ENCODE results near the gene CDADC1. TPM values are rescaled to one million over a fixed set of nuclear protein-coding genes. Genes with fewer than 3 reads are reported as not detected.
A peak's percentile ranks its signal among the peaks of the same experiment; 100 is the strongest.

CDADC1 gene
- total and polyA plus RNA-seq, 5 donors from 2014 or later = 8.7 to 16.7 (median 10.9) TPM

- Mint-ChIP-seq H3K9me3 (peaks cover 0 to 9% (median 0%) of the 10 kb centered on the region in 7 donors), H3K27ac (peak overlapping the region; percentile 71 to 84 (median 72)), H3K4me1 (peaks cover 0 to 36% (median 17%) of the 10 kb centered on the region in 4 donors), H3K36me3 (peaks cover 6% of the 10 kb centered on the region), H3K27me3 (peaks cover 33% of the 10 kb centered on the region), H3K4me3 (peak overlapping the region in 2 of 4 donors; percentile 15 to 45)
- peak; percentile 85 to 87 for ATAC-seq (ENCODE audit: low read depth in 2 of 2)
- no peak overlapping the region for H3K4me3 ChIP-seq (ENCODE audit: low read depth, low read length)
- peaks cover 9% of the 10 kb centered on the region for H3K27me3 ChIP-seq (ENCODE audit: control insufficient read depth, insufficient read depth, low read length)
- peaks cover 13% of the 10 kb centered on the region for H3K4me1 ChIP-seq (ENCODE audit: control insufficient read depth, insufficient read depth, low read length, poor library complexity, severe bottlenecking)
- H3K9me3 ChIP-seq (ENCODE audit: control insufficient read depth in 2 of 2, low read length in 2 of 2) = no peaks in the 10 kb centered on the region
- peak in 2 of 3 donors; percentile 41 to 88 for DNase-seq
- H3K27ac ChIP-seq (ENCODE audit: insufficient read depth, low read length, poor library complexity, severe bottlenecking) = no peak overlapping the region
- H3K36me3 ChIP-seq (ENCODE audit: control insufficient read depth, insufficient read depth, low read length) = no peaks in the 10 kb centered on the region
Measured at GRCh38 chr13:49214917-49215376, 32.8 kb upstream of the CDADC1 start.

- Mint-ChIP-seq H3K27ac (no peak overlapping the region), H3K36me3 (peaks cover 6% of the 10 kb centered on the region), H3K4me3 (peak overlapping the region in 1 of 4 donors; percentile 7), H3K4me1 (peaks cover under 1 to 43% (median 18%) of the 10 kb centered on the region in 4 donors), H3K9me3 (peaks cover 0 to 9% (median 0%) of the 10 kb centered on the region in 7 donors), H3K27me3 (peaks cover 36% of the 10 kb centered on the region)
- peaks cover 18% of the 10 kb centered on the region for H3K4me1 ChIP-seq (ENCODE audit: control insufficient read depth, insufficient read depth, low read length, poor library complexity, severe bottlenecking)
- no peak overlapping the region for H3K27ac ChIP-seq (ENCODE audit: insufficient read depth, low read length, poor library complexity, severe bottlenecking)
- no peaks in the 10 kb centered on the region for H3K36me3 ChIP-seq (ENCODE audit: control insufficient read depth, insufficient read depth, low read length)
- DNase-seq (no peak), ATAC-seq (ENCODE audit: low read depth in 2 of 2) (no peak)
- no peaks in the 10 kb centered on the region for H3K9me3 ChIP-seq (ENCODE audit: control insufficient read depth in 2 of 2, low read length in 2 of 2)
- no peak overlapping the region for H3K4me3 ChIP-seq (ENCODE audit: low read depth, low read length)
- peaks cover 9% of the 10 kb centered on the region for H3K27me3 ChIP-seq (ENCODE audit: control insufficient read depth, insufficient read depth, low read length)
Measured at GRCh38 chr13:49216334-49216733, 31.4 kb upstream of the CDADC1 start.

GRCh38 chr13:49217962-49218492 is 29.7 kb upstream of the CDADC1 start:
- H3K9me3 ChIP-seq (ENCODE audit: control insufficient read depth in 2 of 2, low read length in 2 of 2) = no peaks in the 10 kb centered on the region
- H3K27ac Mint-ChIP-seq = peak overlapping the region in 1 of 3 donors; percentile 48
- peaks cover 25% of the 10 kb centered on the region for H3K27me3 ChIP-seq (ENCODE audit: control insufficient read depth, insufficient read depth, low read length)
- peaks cover 6% of the 10 kb centered on the region for H3K36me3 Mint-ChIP-seq
- H3K4me3 Mint-ChIP-seq = peak overlapping the region in 3 of 4 donors; percentile 32 to 63 (median 42)
- ATAC-seq (ENCODE audit: low read depth in 2 of 2) (no peak), DNase-seq (no peak)
- H3K27ac ChIP-seq (ENCODE audit: insufficient read depth, low read length, poor library complexity, severe bottlenecking) = no peak overlapping the region
- peaks cover 18% of the 10 kb centered on the region for H3K4me1 ChIP-seq (ENCODE audit: control insufficient read depth, insufficient read depth, low read length, poor library complexity, severe bottlenecking)
- no peaks in the 10 kb centered on the region for H3K36me3 ChIP-seq (ENCODE audit: control insufficient read depth, insufficient read depth, low read length)
- H3K27me3 Mint-ChIP-seq = peaks cover 53% of the 10 kb centered on the region
- peaks cover 7 to 44% (median 21%) of the 10 kb centered on the region in 4 donors for H3K4me1 Mint-ChIP-seq
- no peak overlapping the region for H3K4me3 ChIP-seq (ENCODE audit: low read depth, low read length)
- peaks cover 0 to 9% (median 0%) of the 10 kb centered on the region in 7 donors for H3K9me3 Mint-ChIP-seq

GRCh38 chr13:49218493-49219051 is 29.2 kb upstream of the CDADC1 start:
- Mint-ChIP-seq H3K36me3 (peaks cover 6% of the 10 kb centered on the region), H3K4me3 (peak overlapping the region in 2 of 4 donors; percentile 26 to 63), H3K4me1 (peaks cover 7 to 44% (median 19%) of the 10 kb centered on the region in 4 donors), H3K27ac (no peak overlapping the region), H3K27me3 (peaks cover 59% of the 10 kb centered on the region), H3K9me3 (peaks cover 0 to 9% (median 0%) of the 10 kb centered on the region in 7 donors)
- ATAC-seq (ENCODE audit: low read depth in 2 of 2) = no peak
- no peak for DNase-seq
- Histone ChIP-seq H3K4me3 (ENCODE audit: low read depth, low read length) (no peak overlapping the region), H3K27ac (ENCODE audit: insufficient read depth, low read length, poor library complexity, severe bottlenecking) (no peak overlapping the region), H3K36me3 (ENCODE audit: control insufficient read depth, insufficient read depth, low read length) (no peaks in the 10 kb centered on the region), H3K4me1 (ENCODE audit: control insufficient read depth, insufficient read depth, low read length, poor library complexity, severe bottlenecking) (peaks cover 18% of the 10 kb centered on the region), H3K9me3 (ENCODE audit: control insufficient read depth in 2 of 2, low read length in 2 of 2) (no peaks in the 10 kb centered on the region), H3K27me3 (ENCODE audit: control insufficient read depth, insufficient read depth, low read length) (peaks cover 29% of the 10 kb centered on the region)

GRCh38 chr13:49219647-49220035 is 28.1 kb upstream of the CDADC1 start:
- Mint-ChIP-seq H3K9me3 (peaks cover 0 to 9% (median 0%) of the 10 kb centered on the region in 7 donors), H3K4me1 (peaks cover 7 to 37% (median 17%) of the 10 kb centered on the region in 4 donors), H3K27ac (no peak overlapping the region), H3K4me3 (peak overlapping the region in 3 of 4 donors; percentile 63 to 76 (median 73)), H3K36me3 (peaks cover 6% of the 10 kb centered on the region), H3K27me3 (peaks cover 66% of the 10 kb centered on the region)
- no peaks in the 10 kb centered on the region for H3K36me3 ChIP-seq (ENCODE audit: control insufficient read depth, insufficient read depth, low read length)
- ATAC-seq (ENCODE audit: low read depth in 2 of 2) (no peak), DNase-seq (no peak)
- no peak overlapping the region for H3K4me3 ChIP-seq (ENCODE audit: low read depth, low read length)
- peaks cover 31% of the 10 kb centered on the region for H3K27me3 ChIP-seq (ENCODE audit: control insufficient read depth, insufficient read depth, low read length)
- peaks cover 17% of the 10 kb centered on the region for H3K4me1 ChIP-seq (ENCODE audit: control insufficient read depth, insufficient read depth, low read length, poor library complexity, severe bottlenecking)
- no peaks in the 10 kb centered on the region for H3K9me3 ChIP-seq (ENCODE audit: control insufficient read depth in 2 of 2, low read length in 2 of 2)
- H3K27ac ChIP-seq (ENCODE audit: insufficient read depth, low read length, poor library complexity, severe bottlenecking) = no peak overlapping the region

- Histone ChIP-seq H3K36me3 (ENCODE audit: control insufficient read depth, insufficient read depth, low read length) (no peaks in the 10 kb centered on the region), H3K27ac (ENCODE audit: insufficient read depth, low read length, poor library complexity, severe bottlenecking) (no peak within 1 kb of the TSS), H3K4me3 (ENCODE audit: low read depth, low read length) (no peak within 1 kb of the TSS), H3K9me3 (ENCODE audit: control insufficient read depth in 2 of 2, low read length in 2 of 2) (no peaks in the 10 kb centered on the region), H3K27me3 (ENCODE audit: control insufficient read depth, insufficient read depth, low read length) (peaks cover 33% of the 10 kb centered on the region), H3K4me1 (ENCODE audit: control insufficient read depth, insufficient read depth, low read length, poor library complexity, severe bottlenecking) (peaks cover 11% of the 10 kb centered on the region)
- peak; percentile 55 to 63 for ATAC-seq (ENCODE audit: low read depth in 2 of 2)
- Mint-ChIP-seq H3K4me3 (peak within 1 kb of the TSS in 3 of 4 donors; percentile 63 to 76 (median 73)), H3K27me3 (peaks cover 72% of the 10 kb centered on the region), H3K36me3 (peaks cover 6% of the 10 kb centered on the region), H3K4me1 (peaks cover 4 to 31% (median 13%) of the 10 kb centered on the region in 4 donors), H3K9me3 (peaks cover 0 to 9% (median 0%) of the 10 kb centered on the region in 7 donors), H3K27ac (no peak within 1 kb of the TSS)
- DNase-seq = peak; percentile 20 to 47 (median 37)
Measured at GRCh38 chr13:49220036-49220855, 27.5 kb upstream of the CDADC1 start, which contains the start of gene MLNR. MLNR (plus strand) TSS chr13:49220338; CDS start chr13:49220338, 0 bp downstream.

GRCh38 chr13:49220856-49221589 is 26.7 kb upstream of the CDADC1 start:
- peaks cover 0 to 9% (median 0%) of the 10 kb centered on the region in 7 donors for H3K9me3 Mint-ChIP-seq
- no peaks in the 10 kb centered on the region for H3K9me3 ChIP-seq (ENCODE audit: control insufficient read depth in 2 of 2, low read length in 2 of 2)
- DNase-seq = no peak
- H3K4me3 ChIP-seq (ENCODE audit: low read depth, low read length) = no peak overlapping the region
- no peak for ATAC-seq (ENCODE audit: low read depth in 2 of 2)
- peaks cover 33% of the 10 kb centered on the region for H3K27me3 ChIP-seq (ENCODE audit: control insufficient read depth, insufficient read depth, low read length)
- H3K36me3 Mint-ChIP-seq = peaks cover 6% of the 10 kb centered on the region
- peak overlapping the region; percentile 48 to 73 (median 57) for H3K4me3 Mint-ChIP-seq
- peaks cover 10% of the 10 kb centered on the region for H3K4me1 ChIP-seq (ENCODE audit: control insufficient read depth, insufficient read depth, low read length, poor library complexity, severe bottlenecking)
- peaks cover 75% of the 10 kb centered on the region for H3K27me3 Mint-ChIP-seq
- no peak overlapping the region for H3K27ac ChIP-seq (ENCODE audit: insufficient read depth, low read length, poor library complexity, severe bottlenecking)
- peak overlapping the region in 1 of 3 donors; percentile 54 for H3K27ac Mint-ChIP-seq
- peaks cover 2 to 27% (median 12%) of the 10 kb centered on the region in 4 donors for H3K4me1 Mint-ChIP-seq
- H3K36me3 ChIP-seq (ENCODE audit: control insufficient read depth, insufficient read depth, low read length) = no peaks in the 10 kb centered on the region
